GM12872 (cell line): Measurements from ENCODE around the gene POP5.

ENCODE experiments used
- CTCF ChIP-seq: IDR thresholded peaks from 3 replicates; pipeline ENCODE4 v1.5.1; 2011; ENCODE audit warnings: low read depth, mild to moderate bottlenecking, low read length, moderate library complexity; ENCODE audit not compliant: insufficient read depth

POP5 gene, protein sequence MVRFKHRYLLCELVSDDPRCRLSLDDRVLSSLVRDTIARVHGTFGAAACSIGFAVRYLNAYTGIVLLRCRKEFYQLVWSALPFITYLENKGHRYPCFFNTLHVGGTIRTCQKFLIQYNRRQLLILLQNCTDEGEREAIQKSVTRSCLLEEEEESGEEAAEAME

GRCh38 chr12:120580787-120581723 lies at the start of gene POP5:
POP5 (minus strand) TSS chr12:120581402; CDS start chr12:120581362, 40 bp downstream.
- no peak for TF ChIP-seq CTCF

DNA sequence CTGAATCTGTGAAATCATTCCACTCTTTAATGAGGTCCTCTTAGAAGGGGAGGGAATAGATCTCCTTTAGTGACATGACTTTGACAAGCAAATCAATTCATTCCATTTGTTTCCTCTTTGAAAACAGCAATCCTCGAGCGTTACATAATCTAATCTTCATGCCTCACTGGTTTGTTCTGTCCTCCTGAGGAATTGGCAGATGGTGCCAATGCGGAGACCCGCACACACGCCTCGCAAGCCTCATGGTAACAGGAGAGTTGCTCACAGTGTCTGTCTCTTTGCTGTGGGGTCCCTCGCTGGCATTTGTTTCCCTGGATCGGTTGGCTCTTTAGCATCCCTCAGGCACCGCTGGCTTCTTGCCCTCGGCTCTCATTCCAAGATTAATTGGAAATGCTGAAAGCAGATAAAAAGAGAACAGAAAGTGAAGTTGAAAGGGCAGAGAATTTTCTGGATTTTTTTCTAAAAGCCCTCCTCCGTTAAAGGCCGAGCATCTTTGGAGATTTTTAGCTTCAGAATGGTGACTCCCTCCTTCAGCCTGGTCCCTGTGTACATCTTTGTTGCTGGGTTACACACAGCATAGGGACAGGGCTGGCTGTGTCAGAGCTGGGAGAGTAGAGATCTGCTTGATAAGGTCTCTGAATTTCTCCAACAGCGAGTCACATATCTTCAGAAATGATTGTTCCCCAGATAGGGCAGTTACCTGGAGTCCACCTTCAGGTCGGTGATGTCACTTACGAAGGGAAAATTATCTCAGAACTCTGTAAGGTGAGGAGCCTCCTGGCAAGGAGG lies 49.1 kb upstream of the POP5 start:
- TF ChIP-seq CTCF = no peak

GRCh38 chr12:120628919-120629318 lies 47.7 kb upstream of the POP5 start:
- TF ChIP-seq CTCF = no peak

GRCh38 chr12:120625557-120626419 lies 44.6 kb upstream of the POP5 start:
- TF ChIP-seq CTCF = peak; percentile 57

DNA sequence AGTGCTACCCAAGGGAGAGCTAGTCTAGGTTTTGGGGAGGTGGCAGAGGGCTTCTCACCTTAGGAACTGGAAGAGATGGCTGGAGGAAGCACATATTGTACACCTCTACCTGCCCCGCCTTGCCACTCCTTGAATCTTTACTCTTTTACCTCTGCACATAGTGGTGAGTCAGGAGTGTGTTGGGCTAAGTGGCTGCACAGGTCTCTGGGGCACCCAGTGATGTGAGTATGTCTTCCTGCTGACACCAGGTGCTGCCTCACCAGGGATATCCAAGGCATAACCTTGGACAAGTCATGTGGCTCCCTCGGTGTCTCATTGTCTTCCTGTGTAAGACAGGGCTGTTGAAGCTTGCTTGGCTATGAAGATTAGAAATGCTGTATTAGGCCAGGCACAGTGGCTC lies 39.4 kb upstream of the POP5 start:
- no peak for TF ChIP-seq CTCF

- TF ChIP-seq CTCF = no peak
These were observed 37.9 kb upstream of the POP5 start for GRCh38 chr12:120618954-120619615.
